B cell (primary cell): Measurements from ENCODE around the gene SLC9A9. TPM values are rescaled to one million over a fixed set of nuclear protein-coding genes. Genes with fewer than 3 reads are reported as not detected.

Experiments
- ATAC-seq: fragments of 200-7000 bp; cut with Tn5 transposase; one replicate; pipeline ENCODE4 v1.10.0; 2021; ENCODE audit warnings: low read depth, mild to moderate bottlenecking, moderate number of reproducible peaks, moderate library complexity
- CTCF ChIA-PET: fragments of 350-600 bp; sonication (Branson Sonifier 250); formaldehyde crosslinking; loops from one replicate; lab custom pipeline; 2021; ENCODE audit warnings: antibody characterized with exemption, inconsistent platforms; lab: Charles Lee
- POLR2A ChIA-PET: fragments of 350-600 bp; sonication (Branson Sonifier 250); formaldehyde crosslinking; loops from one replicate; lab custom pipeline; 2021; ENCODE audit warnings: antibody characterized with exemption; lab: Charles Lee
- DNase-seq: peaks from one replicate; pipeline ENCODE4 v3.0.0; 2013
- H2AFZ ChIP-seq: 2 replicates; pipeline ENCODE4 v1.6.1; 2012; ENCODE audit warnings: mild to moderate bottlenecking, low read depth, low read length; ENCODE audit not compliant: insufficient read depth, poor library complexity, severe bottlenecking
- H3K27ac ChIP-seq, 2 donors: 1 replicate in 1 of 2; 2 replicates in 1 of 2; pipeline ENCODE4 v1.5.1; 2012 to 2013; ENCODE audit warnings: low read length in 2 of 2, mild to moderate bottlenecking in 2 of 2, moderate library complexity in 1 of 2
- H3K27me3 ChIP-seq, 4 experiments: fragments of 200-600 bp in 1 of 4; sonication (generic) in 1 of 4; replicated peaks in 1 of 4; 1 replicate in 2 of 4; 2 replicates in 2 of 4; pipeline versions ENCODE4 v1.6.1 to v1.7.0; 2013 to 2016; ENCODE audit warnings: low read length in 3 of 4, mild to moderate bottlenecking in 2 of 4, mixed read lengths in 1 of 4, moderate library complexity in 1 of 4; ENCODE audit not compliant: insufficient read depth in 4 of 4, control insufficient read depth in 3 of 4; ENCODE audit errors: control extremely low read depth in 1 of 4
- H3K36me3 ChIP-seq, 2 experiments: replicated peaks in 1 of 2; 1 replicate in 1 of 2; 2 replicates in 1 of 2; pipeline versions ENCODE4 v1.6.1 to v1.7.1; 2013; ENCODE audit warnings: low read length in 1 of 2; ENCODE audit not compliant: insufficient read depth in 2 of 2, control insufficient read depth in 1 of 2; ENCODE audit errors: control extremely low read depth in 1 of 2, extremely low read depth in 1 of 2
- H3K4me1 ChIP-seq, 2 donors: fragments of 200-600 bp in 1 of 2; sonication (generic) in 1 of 2; 1 replicate in 1 of 2; 2 replicates in 1 of 2; pipeline versions ENCODE4 v1.5.1 to v1.6.1; 2013 to 2017; ENCODE audit warnings: low read length in 2 of 2; ENCODE audit not compliant: control insufficient read depth in 2 of 2, insufficient read depth in 2 of 2
- H3K4me2 ChIP-seq: replicated peaks from 2 replicates; pipeline ENCODE3; 2012; ENCODE audit warnings: mild to moderate bottlenecking, low read depth, low read length; ENCODE audit not compliant: poor library complexity, severe bottlenecking
- H3K4me3 ChIP-seq, 5 experiments: fragments of 200-600 bp in 1 of 5; sonication (generic) in 1 of 5; 1 replicate in 3 of 5; 2 replicates in 2 of 5; pipeline versions ENCODE4 v1.5.1 to v1.7.0; 2011 to 2016; ENCODE audit warnings: low read length in 4 of 5, mild to moderate bottlenecking in 4 of 5, low read depth in 2 of 5, control low read depth in 1 of 5, moderate library complexity in 1 of 5; ENCODE audit not compliant: insufficient read depth in 1 of 5; ENCODE audit errors: control extremely low read depth in 1 of 5, extremely low read depth in 1 of 5
- H3K79me2 ChIP-seq: fragments of 200-600 bp; sonication (generic); one replicate; pipeline ENCODE4 v1.6.0; 2016; ENCODE audit warnings: low read length; ENCODE audit not compliant: control insufficient read depth, insufficient read depth
- H3K9ac ChIP-seq: fragments of 200-600 bp; sonication (generic); 2 replicates; pipeline ENCODE4 v1.6.1; 2017; ENCODE audit warnings: mild to moderate bottlenecking, low read length, moderate library complexity
- H3K9me3 ChIP-seq, 3 donors: one replicate each; pipeline versions ENCODE4 v1.6.1 to v1.7.1; 2013; ENCODE audit warnings: low read length in 2 of 3; ENCODE audit not compliant: control insufficient read depth in 2 of 3, insufficient read depth in 1 of 3; ENCODE audit errors: control extremely low read depth in 1 of 3
- H4K20me1 ChIP-seq: 2 replicates; pipeline ENCODE4 v1.6.0; 2012; ENCODE audit warnings: mild to moderate bottlenecking, low read length; ENCODE audit not compliant: insufficient read depth, control insufficient read depth, poor library complexity, severe bottlenecking
- H3K27ac Mint-ChIP-seq: one replicate; pipeline ENCODE4 v1.8.0; 2021; ENCODE audit warnings: mixed read lengths
- H3K27me3 Mint-ChIP-seq: one replicate; pipeline ENCODE4 v1.8.0; 2021; ENCODE audit warnings: mixed read lengths
- H3K4me1 Mint-ChIP-seq: one replicate; pipeline ENCODE4 v1.8.0; 2021; ENCODE audit warnings: mixed read lengths
- H3K4me3 Mint-ChIP-seq: one replicate; pipeline ENCODE4 v1.8.0; 2021; ENCODE audit warnings: mixed read lengths
- H3K9me3 Mint-ChIP-seq: one replicate; pipeline ENCODE4 v1.8.0; 2022; ENCODE audit warnings: mixed read lengths; ENCODE audit not compliant: insufficient read depth
- EZH2 ChIP-seq: IDR thresholded peaks from 2 replicates; pipeline ENCODE4 v1.6.1; 2012; ENCODE audit warnings: borderline replicate concordance, low read depth, mild to moderate bottlenecking, moderate library complexity, low read length; ENCODE audit not compliant: insufficient read depth, poor library complexity, severe bottlenecking
- WGBS: methylation state at CpG from one replicate; pipeline ENCODE4 v1.1.5; 2013; ENCODE audit warnings: missing lambda C conversion rate; ENCODE audit not compliant: insufficient coverage; 5-methylcytosine and 5-hydroxymethylcytosine counted together
- intact Hi-C: fragments of 100-400 bp; cut with micrococcal nuclease; formaldehyde crosslinking; loops from one replicate; pipeline ENCODE4 v1.10.0; 2022
- polyA plus RNA-seq: library from polyadenylated mRNA; depleted of rRNA; stranded (reverse); fragments of >200 nt; gene quantifications from 2 replicates; pipeline ENCODE4 v1.2.3, GENCODE V29; 2012
- total RNA-seq, 2 donors: library from RNA; stranded (reverse); fragments of 120-200 nt in 1 of 2; gene quantifications; 1 replicate in 1 of 2; 2 replicates in 1 of 2; pipeline versions ENCODE4 v1.2.3 to v1.2.4, GENCODE V29; 2013 to 2022
- TF ChIP-seq, protein P1 (sequence below): fragments of 200-600 bp; IDR thresholded peaks from one replicate; pipeline ENCODE4 v1.8.0; 2022; ENCODE audit warnings: antibody characterized with exemption, mild to moderate bottlenecking

The SLC9A9 gene
- total and polyA plus RNA-seq, 2 donors (not counting 1 experiment from before 2014, with no cell fraction given), result 7.7 to 17.3 TPM

DNA sequence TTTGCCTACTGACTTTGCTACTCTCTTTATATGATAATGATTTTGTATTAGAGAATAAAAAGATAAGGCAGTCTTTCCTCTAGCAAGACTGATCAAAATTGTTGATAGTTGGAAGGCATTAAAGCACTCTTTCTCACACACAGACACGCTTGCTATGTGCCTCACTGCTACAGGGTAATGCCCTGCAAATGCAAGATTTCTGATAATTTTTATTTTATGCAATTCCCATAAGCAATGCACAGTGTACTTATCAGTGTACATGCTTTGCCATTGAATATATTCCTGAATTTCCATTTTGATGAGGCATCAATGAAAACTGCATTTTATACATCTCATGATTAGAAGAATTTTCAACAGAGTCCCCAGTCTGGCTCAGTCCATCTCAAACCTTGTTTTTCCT, 465.5 kb downstream of the SLC9A9 start:
- TF ChIP-seq EZH2, result no peak
- TF ChIP-seq, protein P1, sequence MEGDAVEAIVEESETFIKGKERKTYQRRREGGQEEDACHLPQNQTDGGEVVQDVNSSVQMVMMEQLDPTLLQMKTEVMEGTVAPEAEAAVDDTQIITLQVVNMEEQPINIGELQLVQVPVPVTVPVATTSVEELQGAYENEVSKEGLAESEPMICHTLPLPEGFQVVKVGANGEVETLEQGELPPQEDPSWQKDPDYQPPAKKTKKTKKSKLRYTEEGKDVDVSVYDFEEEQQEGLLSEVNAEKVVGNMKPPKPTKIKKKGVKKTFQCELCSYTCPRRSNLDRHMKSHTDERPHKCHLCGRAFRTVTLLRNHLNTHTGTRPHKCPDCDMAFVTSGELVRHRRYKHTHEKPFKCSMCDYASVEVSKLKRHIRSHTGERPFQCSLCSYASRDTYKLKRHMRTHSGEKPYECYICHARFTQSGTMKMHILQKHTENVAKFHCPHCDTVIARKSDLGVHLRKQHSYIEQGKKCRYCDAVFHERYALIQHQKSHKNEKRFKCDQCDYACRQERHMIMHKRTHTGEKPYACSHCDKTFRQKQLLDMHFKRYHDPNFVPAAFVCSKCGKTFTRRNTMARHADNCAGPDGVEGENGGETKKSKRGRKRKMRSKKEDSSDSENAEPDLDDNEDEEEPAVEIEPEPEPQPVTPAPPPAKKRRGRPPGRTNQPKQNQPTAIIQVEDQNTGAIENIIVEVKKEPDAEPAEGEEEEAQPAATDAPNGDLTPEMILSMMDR, result no peak
- DNase-seq, result no peak
- H3K27ac Mint-ChIP-seq, result no peak overlapping the region

DNA sequence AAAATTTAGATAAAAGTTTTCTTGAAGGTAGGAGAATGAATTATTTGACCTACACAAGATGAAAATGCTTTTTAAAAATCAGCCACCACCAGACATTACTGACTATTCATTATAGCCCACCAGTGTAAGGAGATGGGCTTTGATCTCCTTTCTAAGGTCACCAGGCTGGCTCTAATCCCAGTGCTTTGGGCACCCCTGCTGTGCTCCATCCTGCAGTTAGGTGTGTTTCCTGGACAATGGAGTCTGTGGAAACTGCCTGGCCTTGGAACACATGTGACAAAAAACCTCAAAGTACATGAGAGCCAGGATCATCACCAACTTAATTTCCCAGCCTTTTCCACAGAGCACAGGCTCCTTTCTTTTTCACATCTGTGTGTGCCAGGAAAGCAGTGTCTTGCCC, 467.8 kb downstream of the SLC9A9 start:
- no peaks in the 10 kb centered on the region for H3K79me2 ChIP-seq
- H3K4me3 Mint-ChIP-seq, result no peak overlapping the region
- H4K20me1 ChIP-seq, result no peaks in the 10 kb centered on the region
- TF ChIP-seq, protein P1, result no peak
- no peak for TF ChIP-seq EZH2
- no peaks in the 10 kb centered on the region for H3K4me1 ChIP-seq
- H3K4me3 ChIP-seq, result no peak overlapping the region
- DNase-seq, result no peak
- no peak overlapping the region for H3K9ac ChIP-seq
- ChIA-PET POLR2A (no interaction called here), CTCF (no interaction called here)
- H3K9me3 ChIP-seq, result no peaks in the 10 kb centered on the region
- H3K27me3 ChIP-seq, result no peaks in the 10 kb centered on the region
- no peaks in the 10 kb centered on the region for H3K4me1 Mint-ChIP-seq
- H3K9me3 Mint-ChIP-seq, result no peaks in the 10 kb centered on the region
- H3K27ac Mint-ChIP-seq, result no peak overlapping the region
- no peak overlapping the region for H3K27ac ChIP-seq
- H3K4me2 ChIP-seq, result no peak overlapping the region
- intact Hi-C loops, result no loop called here
- H3K36me3 ChIP-seq, result no peaks in the 10 kb centered on the region
- H2AFZ ChIP-seq, result no peak overlapping the region
- no peaks in the 10 kb centered on the region for H3K27me3 Mint-ChIP-seq
- no peak for ATAC-seq

More for the DNA sequence above, 465.5 kb downstream of the SLC9A9 start:
- Histone ChIP-seq H3K27me3 (no peaks in the 10 kb centered on the region), H3K4me1 (no peaks in the 10 kb centered on the region), H3K36me3 (no peaks in the 10 kb centered on the region), H3K4me3 (no peak overlapping the region), H4K20me1 (no peaks in the 10 kb centered on the region), H2AFZ (no peak overlapping the region), H3K9me3 (no peaks in the 10 kb centered on the region), H3K79me2 (no peaks in the 10 kb centered on the region), H3K27ac (no peak overlapping the region), H3K4me2 (no peak overlapping the region), H3K9ac (no peak overlapping the region)
- WGBS, result no CpG with 5 or more reads among the region's 1 CpG
- intact Hi-C loops, result no loop called here
- Mint-ChIP-seq H3K27me3 (no peaks in the 10 kb centered on the region), H3K4me3 (no peak overlapping the region), H3K9me3 (no peaks in the 10 kb centered on the region), H3K4me1 (no peaks in the 10 kb centered on the region)
- ATAC-seq, result no peak
- ChIA-PET CTCF (interaction anchor here (1.0 kb wide), 1 partner anchor 21 kb away, joined by 3 read pairs; no protein-coding TSS in a partner anchor), POLR2A (no interaction called here)
